Epithelial cell of proximal tubule (primary cell): ENCODE results near the gene MYL12B. TPM values are rescaled to one million over a fixed set of nuclear protein-coding genes. Genes with fewer than 3 reads are reported as not detected.
A peak's percentile ranks its signal among the peaks of the same experiment; 100 is the strongest.
"Not testable (repeated sequence)": the region's sequence is repeated elsewhere in the genome, so short reads cannot be mapped to it uniquely, and the experiment has no call there.

Experiments
- DNase-seq: peaks from one replicate; pipeline ENCODE4 v3.0.0-alpha.2; 2011; ENCODE audit warnings: low read depth
- H3K4me3 ChIP-seq: 2 replicates; pipeline ENCODE4 v1.5.1; 2011; ENCODE audit warnings: low read depth, mild to moderate bottlenecking, low read length
- total RNA-seq: library from RNA; depleted of rRNA; stranded (reverse); fragments of >200 nt; gene quantifications from 2 replicates; pipeline ENCODE4 v1.2.3, GENCODE V29; 2015
- TF ChIP-seq, protein P1 (sequence below): conservative IDR thresholded peaks from 2 replicates; pipeline ENCODE4 v1.5.1; 2012; ENCODE audit warnings: low read depth, mild to moderate bottlenecking, low read length

Gene MYL12B
- total RNA-seq, 1 donor from 2014 or later: 563 TPM

DNA sequence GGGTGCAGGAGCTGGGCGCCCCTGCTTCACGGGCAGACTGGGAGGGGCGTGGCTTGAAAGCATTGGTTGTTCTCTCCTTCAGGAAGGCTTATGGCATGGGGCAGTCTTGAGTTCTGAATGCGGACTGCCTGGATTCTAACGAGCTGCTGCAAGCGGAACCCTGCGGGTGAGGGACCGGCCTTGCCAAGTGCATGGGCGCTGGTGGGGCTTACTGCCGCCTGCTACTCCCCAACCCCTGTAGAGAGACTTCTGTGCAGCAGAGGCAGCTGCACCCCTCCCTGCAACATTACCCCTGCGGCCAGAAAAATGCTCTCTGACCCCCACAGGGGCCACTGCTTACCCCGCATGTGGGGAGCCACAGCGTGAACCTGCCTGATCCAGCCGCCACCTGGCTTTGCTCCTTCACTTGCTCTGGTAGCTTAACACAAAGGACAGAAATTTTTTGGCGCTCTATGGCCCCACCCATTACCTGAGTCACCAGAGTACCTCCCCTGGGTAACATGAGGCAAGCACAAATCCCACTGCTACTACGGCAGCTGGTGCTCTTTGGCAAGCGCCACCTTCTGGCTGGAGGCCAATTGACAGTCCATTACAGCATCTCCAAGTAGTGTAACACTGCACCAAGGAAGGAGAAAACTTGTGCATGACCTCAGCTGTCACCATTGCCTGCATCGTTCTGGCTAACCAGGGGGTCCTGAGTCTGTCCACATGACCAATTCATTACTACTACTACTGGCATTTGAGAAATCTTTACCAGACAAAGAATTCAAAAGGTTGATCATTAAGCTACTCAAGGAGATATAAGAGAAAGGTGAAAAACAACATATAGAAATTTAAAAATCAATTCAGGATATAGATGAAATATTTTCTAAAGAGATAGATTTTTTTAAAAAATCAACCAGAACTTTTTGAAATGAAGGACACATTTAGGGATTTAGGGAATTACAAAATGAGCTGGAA, 35.4 kb downstream of the MYL12B start:
- DNase-seq: peak; percentile 75

DNA sequence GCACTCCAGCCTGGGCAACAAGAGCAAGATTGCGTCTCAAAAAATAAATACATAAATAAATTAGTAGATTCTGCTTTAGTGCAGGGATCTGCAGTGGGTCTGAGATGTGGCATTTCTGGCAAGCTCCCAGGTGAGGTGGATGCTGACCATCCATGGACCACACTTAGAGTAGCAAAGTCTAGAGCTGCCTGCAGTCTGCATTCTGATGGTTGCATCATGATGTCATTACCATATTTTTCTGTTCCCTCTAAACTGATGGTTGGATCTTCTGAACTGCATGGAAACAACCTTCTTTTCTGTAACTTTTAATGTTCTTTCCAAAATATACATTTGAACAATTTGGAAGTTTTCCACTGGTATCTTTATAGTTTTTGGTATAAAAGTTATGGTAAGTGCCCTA, 42.9 kb downstream of the MYL12B start:
- DNase-seq: no peak
- H3K4me3 ChIP-seq: no peak overlapping the region
- TF ChIP-seq, protein P1, sequence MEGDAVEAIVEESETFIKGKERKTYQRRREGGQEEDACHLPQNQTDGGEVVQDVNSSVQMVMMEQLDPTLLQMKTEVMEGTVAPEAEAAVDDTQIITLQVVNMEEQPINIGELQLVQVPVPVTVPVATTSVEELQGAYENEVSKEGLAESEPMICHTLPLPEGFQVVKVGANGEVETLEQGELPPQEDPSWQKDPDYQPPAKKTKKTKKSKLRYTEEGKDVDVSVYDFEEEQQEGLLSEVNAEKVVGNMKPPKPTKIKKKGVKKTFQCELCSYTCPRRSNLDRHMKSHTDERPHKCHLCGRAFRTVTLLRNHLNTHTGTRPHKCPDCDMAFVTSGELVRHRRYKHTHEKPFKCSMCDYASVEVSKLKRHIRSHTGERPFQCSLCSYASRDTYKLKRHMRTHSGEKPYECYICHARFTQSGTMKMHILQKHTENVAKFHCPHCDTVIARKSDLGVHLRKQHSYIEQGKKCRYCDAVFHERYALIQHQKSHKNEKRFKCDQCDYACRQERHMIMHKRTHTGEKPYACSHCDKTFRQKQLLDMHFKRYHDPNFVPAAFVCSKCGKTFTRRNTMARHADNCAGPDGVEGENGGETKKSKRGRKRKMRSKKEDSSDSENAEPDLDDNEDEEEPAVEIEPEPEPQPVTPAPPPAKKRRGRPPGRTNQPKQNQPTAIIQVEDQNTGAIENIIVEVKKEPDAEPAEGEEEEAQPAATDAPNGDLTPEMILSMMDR: no peak

More for the DNA sequence above, 35.4 kb downstream of the MYL12B start:
- peak overlapping the region; percentile 95 for H3K4me3 ChIP-seq
- TF ChIP-seq, protein P1: peak; percentile 82

DNA sequence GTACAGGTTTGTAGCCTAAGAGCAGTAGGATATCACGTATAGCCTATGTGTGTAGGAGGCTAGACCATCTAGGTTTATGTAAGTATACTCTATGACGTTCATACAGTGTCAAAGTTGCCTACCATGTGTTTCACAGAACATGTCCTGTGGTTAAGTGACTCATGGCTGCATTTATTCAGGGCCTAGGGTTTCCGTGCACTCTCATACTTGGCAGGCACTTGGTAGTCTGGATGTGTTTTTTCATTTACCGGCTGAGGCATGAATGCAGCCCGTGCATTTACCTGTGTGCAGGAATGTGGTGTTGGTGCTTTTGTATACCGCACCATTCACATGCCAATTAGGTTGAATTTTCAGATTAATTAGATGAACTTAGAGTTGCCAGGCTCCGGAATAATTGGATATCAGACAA, 43.4 kb downstream of the MYL12B start:
- DNase-seq: peak; percentile 45
- no peak overlapping the region for H3K4me3 ChIP-seq
- TF ChIP-seq, protein P1: no peak

DNA sequence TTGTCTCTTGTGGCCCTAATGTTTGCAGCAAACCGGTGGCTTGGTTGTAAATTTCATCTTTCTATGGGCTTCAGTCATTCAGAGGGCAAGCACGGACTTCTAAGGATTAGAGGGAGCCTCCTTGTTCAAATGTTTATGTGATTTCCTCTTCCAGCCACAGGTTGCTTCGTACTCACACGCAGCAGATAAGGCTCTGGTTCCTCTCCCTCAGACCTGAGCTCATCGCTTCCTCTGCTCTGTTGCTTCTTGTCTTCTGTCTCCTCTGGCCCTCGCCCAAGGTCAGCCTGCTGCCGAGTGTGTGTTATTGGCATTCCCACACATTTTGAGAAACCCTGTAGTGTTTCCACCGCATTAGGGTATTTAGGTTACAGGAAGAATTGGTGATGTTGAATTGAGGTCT, 44.0 kb downstream of the MYL12B start:
- H3K4me3 ChIP-seq: no peak overlapping the region
- TF ChIP-seq, protein P1: no peak
- no peak for DNase-seq

- no peak overlapping the region for H3K4me3 ChIP-seq
- TF ChIP-seq, protein P1: no peak
- DNase-seq: no peak
Measured at GRCh38 chr18:3306391-3306790, 44.5 kb downstream of the MYL12B start.

- TF ChIP-seq, protein P1: no peak
- no peak overlapping the region for H3K4me3 ChIP-seq
- no peak for DNase-seq
Measured at GRCh38 chr18:3313685-3314084, 51.8 kb downstream of the MYL12B start.

- H3K4me3 ChIP-seq, DNase-seq: not testable (repeated sequence)
Measured at GRCh38 chr18:3315344-3315743, 53.4 kb downstream of the MYL12B start.
